Mucosa of descending colon (tissue), 3 donors: ENCODE measurements around the gene KCNG2. TPM values are rescaled to one million over a fixed set of nuclear protein-coding genes. Genes with fewer than 3 reads are reported as not detected.

Experiments
- ATAC-seq: fragments of 200-7000 bp; cut with Tn5 transposase; one replicate; pipeline ENCODE4 v1.9.1; 2020; ENCODE audit warnings: mild to moderate bottlenecking, moderate library complexity
- DNase-seq, 3 donors: peaks; one replicate each; pipeline ENCODE4 v3.0.0-alpha.2; 2020
- H3K36me3 ChIP-seq: fragments of 200-600 bp; one replicate; pipeline ENCODE4 v1.8.0; 2021; ENCODE audit warnings: low read depth, mild to moderate bottlenecking
- H3K4me1 ChIP-seq: fragments of 200-600 bp; one replicate; pipeline ENCODE4 v1.8.0; 2021; ENCODE audit warnings: low read depth, mild to moderate bottlenecking
- H3K4me3 ChIP-seq: fragments of 200-600 bp; one replicate; pipeline ENCODE4 v1.8.0; 2021; ENCODE audit warnings: mild to moderate bottlenecking
- H3K9me3 ChIP-seq: fragments of 200-600 bp; one replicate; pipeline ENCODE4 v1.8.0; 2021; ENCODE audit warnings: mild to moderate bottlenecking
- CTCF ChIP-seq: fragments of 200-600 bp; IDR thresholded peaks from one replicate; pipeline ENCODE4 v1.8.0; 2022; ENCODE audit warnings: antibody characterized with exemption, mild to moderate bottlenecking
- intact Hi-C, 2 donors: fragments of 100-400 bp; cut with DNase I in 1 of 2; cut with micrococcal nuclease in 1 of 2; formaldehyde crosslinking; loops; one replicate each; pipeline versions ENCODE4 v1.11.0 to v1.11.1; 2022; cut with DNase I, micrococcal nuclease
- total RNA-seq, 3 donors: library from RNA; stranded (reverse); fragmentation: NEBNext Ultra II Directional in 2 of 3; extraction: Animal tissue kit (Norgen Biotek cat#: 25700) in 2 of 3; gene quantifications; one replicate each; pipeline versions ENCODE4 v1.2.1 to v1.2.4, GENCODE V29; 2021 to 2023
- donor health status: DM: no; HTN: no; CAD: no; lungs with moderate emphysema.
- donor health status: DM: no; HTN: no; CAD: no.
- donor health status: DM: no; HTN: yes; CAD: no.

The KCNG2 gene
- total RNA-seq, 3 donors from 2014 or later, result 0.19 TPM; not detected in 2

- H3K36me3 ChIP-seq, result no peaks in the 10 kb centered on the region
- intact Hi-C loops, result no loop called here
- DNase-seq, result no peak
- no peaks in the 10 kb centered on the region for H3K9me3 ChIP-seq
- no peak overlapping the region for H3K4me3 ChIP-seq
- no peak for TF ChIP-seq CTCF
- no peaks in the 10 kb centered on the region for H3K4me1 ChIP-seq
- no peak for ATAC-seq
Observed at GRCh38 chr18:79870301-79871025, 72.7 kb downstream of the KCNG2 start.

DNA sequence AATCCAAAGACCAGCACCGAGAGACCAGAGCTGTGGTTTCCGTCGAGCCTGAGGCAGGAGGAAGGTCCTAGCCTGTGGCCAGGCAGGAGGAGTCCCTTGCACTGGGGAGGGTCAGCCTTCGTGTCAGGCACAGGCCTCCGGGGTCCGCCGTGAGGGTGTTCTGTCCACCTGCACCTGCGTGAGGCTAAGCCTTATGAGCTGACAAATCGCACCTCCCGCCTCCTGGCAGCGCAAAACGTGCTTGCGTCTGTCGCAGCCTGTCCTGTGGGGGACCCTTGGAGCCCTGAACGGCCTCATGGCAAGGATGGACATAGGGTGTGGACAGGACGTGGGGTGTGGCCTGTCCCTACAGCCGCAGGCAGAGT is 73.3 kb downstream of the KCNG2 start:
- no peak overlapping the region for H3K4me3 ChIP-seq
- no peaks in the 10 kb centered on the region for H3K4me1 ChIP-seq
- H3K9me3 ChIP-seq, result no peaks in the 10 kb centered on the region
- intact Hi-C loops, result no loop called here
- no peak for ATAC-seq
- H3K36me3 ChIP-seq, result no peaks in the 10 kb centered on the region
- no peak for DNase-seq
- no peak for TF ChIP-seq CTCF

GRCh38 chr18:79871481-79872091 is 73.8 kb downstream of the KCNG2 start:
- no peak for ATAC-seq
- TF ChIP-seq CTCF, result no peak
- intact Hi-C loops, result no loop called here

GRCh38 chr18:79872527-79873444 is 75.0 kb downstream of the KCNG2 start:
- Histone ChIP-seq H3K4me3 (no peak overlapping the region), H3K36me3 (no peaks in the 10 kb centered on the region), H3K4me1 (no peaks in the 10 kb centered on the region), H3K9me3 (no peaks in the 10 kb centered on the region)
- intact Hi-C loops, result no loop called here
- DNase-seq, result no peak
- no peak for ATAC-seq
- TF ChIP-seq CTCF, result no peak

More at GRCh38 chr18:79871481-79872091, 73.8 kb downstream of the KCNG2 start:
- Histone ChIP-seq H3K9me3 (no peaks in the 10 kb centered on the region), H3K4me3 (no peak overlapping the region), H3K4me1 (no peaks in the 10 kb centered on the region), H3K36me3 (no peaks in the 10 kb centered on the region)
- DNase-seq, result no peak

DNA sequence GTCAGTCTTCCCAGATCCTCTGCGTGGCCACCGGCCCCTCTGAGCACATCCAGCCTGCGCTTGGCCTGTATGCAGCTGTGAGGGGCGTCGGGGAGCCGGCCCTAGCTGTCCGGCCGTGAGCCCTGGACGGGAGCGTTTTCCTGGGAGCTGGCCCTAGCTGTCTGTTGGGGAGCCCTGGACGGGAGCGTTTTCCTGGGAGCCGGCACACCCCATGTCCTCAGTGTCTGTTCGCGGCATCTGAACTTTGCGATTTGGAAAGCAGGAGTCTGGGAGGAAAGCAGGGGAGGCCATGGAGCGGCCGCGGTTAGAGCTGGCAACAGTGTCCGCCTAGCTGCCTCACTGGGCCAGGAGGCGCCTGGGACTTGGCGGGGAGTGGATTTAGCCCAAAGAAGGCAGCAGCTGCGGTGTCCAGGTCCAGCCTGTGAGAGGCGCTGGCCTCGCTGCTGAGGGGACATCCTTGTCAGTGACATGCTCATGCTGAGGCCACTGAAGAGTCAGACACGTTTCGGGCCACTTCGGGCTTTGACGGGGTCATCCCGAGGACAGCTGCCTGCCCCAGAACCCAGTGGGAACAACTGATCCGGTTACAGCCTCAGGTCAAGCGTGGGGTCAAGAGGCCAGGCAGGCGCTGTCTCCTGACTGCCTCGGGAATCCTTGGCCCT is 75.8 kb downstream of the KCNG2 start:
- no peaks in the 10 kb centered on the region for H3K36me3 ChIP-seq

More for the DNA sequence above, 75.8 kb downstream of the KCNG2 start:
- DNase-seq (no peak), ATAC-seq (no peak)
- Histone ChIP-seq H3K4me3 (no peak overlapping the region), H3K9me3 (no peaks in the 10 kb centered on the region), H3K4me1 (no peaks in the 10 kb centered on the region)
- TF ChIP-seq CTCF, result no peak
- intact Hi-C loops, result no loop called here
